ENCODE data around the gene ALG2.
A peak's percentile ranks its signal among the peaks of the same experiment; 100 is the strongest.

ALG2 gene

GRCh38 chr9:99184475-99185347, 37.0 kb downstream of the ALG2 start:
- CTCF ChIA-PET: interaction anchor here (0.6 to 4.9 kb wide), 42 partner anchors 9 to 1223 kb away, joined by 3 to 45 read pairs (median 3); partner anchors contain the start of gene SEC61B
- no peaks in the 10 kb centered on the region for H3K4me1 ChIP-seq (ENCODE audit: control insufficient read depth, insufficient read depth, low read length)
- TF ChIP-seq ZNF335 (tag by site-specific recombination; conservative IDR thresholded peaks at IDR 0.05): 0 out of 2 replicates have a peak, but pooled peaks have one; percentile 22
- peak; percentile 79 for TF ChIP-seq ZNF654 (tag by site-specific recombination; IDR thresholded peaks at IDR 0.05; ENCODE audit: low read depth)
- no peak for TF ChIP-seq ZBTB44 (tag by site-specific recombination; IDR thresholded peaks at IDR 0.05)
- TF ChIP-seq CTCF (tag by site-specific recombination; IDR thresholded peaks at IDR 0.05): peak; percentile 28; the same call in 1 of the 2 replicates
- POLR2A ChIA-PET: interaction anchor here (2.4 kb wide), 1 partner anchor 37 kb away, joined by 5 read pairs; the partner anchor contains the start of genes ALG2 and SEC61B
- H3K27ac ChIP-seq (ENCODE audit: extremely low read depth, low read depth, low read length): no peak overlapping the region
- no peaks in the 10 kb centered on the region for H3K36me3 ChIP-seq (ENCODE audit: control insufficient read depth in 2 of 2, insufficient read depth in 1 of 2, low read length in 2 of 2)
- H3K9me3 ChIP-seq (ENCODE audit: control insufficient read depth, insufficient read depth, low read depth, low read length): no peaks in the 10 kb centered on the region
- no peak overlapping the region for H3K4me3 ChIP-seq (ENCODE audit: low read depth, low read length)

- H3K36me3 ChIP-seq (ENCODE audit: control insufficient read depth in 2 of 2, insufficient read depth in 1 of 2, low read length in 2 of 2): no peaks in the 10 kb centered on the region
- no peaks in the 10 kb centered on the region for H3K9me3 ChIP-seq (ENCODE audit: control insufficient read depth, insufficient read depth, low read depth, low read length)
- CTCF ChIA-PET: interaction anchor here (0.6 to 4.9 kb wide), 28 partner anchors 9 to 1150 kb away, joined by 3 to 45 read pairs (median 5); no protein-coding TSS in a partner anchor
- H3K4me3 ChIP-seq (ENCODE audit: low read depth, low read length): no peak overlapping the region
- H3K4me1 ChIP-seq (ENCODE audit: control insufficient read depth, insufficient read depth, low read length): no peaks in the 10 kb centered on the region
- H3K27ac ChIP-seq (ENCODE audit: extremely low read depth, low read depth, low read length): no peak overlapping the region
- TF ChIP-seq RBAK (tag by site-specific recombination; IDR thresholded peaks at IDR 0.05): no peak
- TF ChIP-seq ZNF626 (tag by site-specific recombination; IDR thresholded peaks at IDR 0.05): no peak
- no peak for TF ChIP-seq IKZF3 (tag by site-specific recombination; IDR thresholded peaks at IDR 0.05)
- TF ChIP-seq INSM2 (tag by site-specific recombination; IDR thresholded peaks at IDR 0.05): no peak
- no peak for TF ChIP-seq ZBTB21 (tag by site-specific recombination; IDR thresholded peaks at IDR 0.05)
- TF ChIP-seq ZNF280C (tag by site-specific recombination; IDR thresholded peaks at IDR 0.05): no peak
- TF ChIP-seq ZNF146 (tag by site-specific recombination; IDR thresholded peaks at IDR 0.05): no peak
- no peak for TF ChIP-seq ZNF645 (tag by site-specific recombination; IDR thresholded peaks at IDR 0.05)
- TF ChIP-seq ZBTB8A (tag by site-specific recombination; IDR thresholded peaks at IDR 0.05): no peak
- TF ChIP-seq KLF9 (tag by site-specific recombination; IDR thresholded peaks at IDR 0.05; ENCODE audit: low read depth): no peak
- no peak for TF ChIP-seq ZNF792 (tag by site-specific recombination; IDR thresholded peaks at IDR 0.05)
- TF ChIP-seq ZNF513 (tag by site-specific recombination; IDR thresholded peaks at IDR 0.05): no peak
- no peak for TF ChIP-seq KLF16 (tag by site-specific recombination; IDR thresholded peaks at IDR 0.05)
- TF ChIP-seq KLF10 (tag by site-specific recombination; IDR thresholded peaks at IDR 0.05): no peak
- TF ChIP-seq ZBTB6 (tag by site-specific recombination; IDR thresholded peaks at IDR 0.05): no peak
- TF ChIP-seq GLIS1 (tag by site-specific recombination; IDR thresholded peaks at IDR 0.05): no peak
- TF ChIP-seq ZNF624 (tag by site-specific recombination; IDR thresholded peaks at IDR 0.05): no peak
- POLR2A ChIA-PET: no interaction called here
Observed at GRCh38 chr9:99184110-99184474, 37.6 kb downstream of the ALG2 start.
